ENCODE results near the gene CITED4. TPM values are rescaled to one million over a fixed set of nuclear protein-coding genes. Genes with fewer than 3 reads are reported as not detected.

CITED4 gene
- total and polyA plus RNA-seq, 9 of the 15 experiments (the other 6 are each of a cell fraction or from before 2014, with no cell fraction given) = 0.11 to 1.2 (median 0.17) TPM; not detected in 2

DNA sequence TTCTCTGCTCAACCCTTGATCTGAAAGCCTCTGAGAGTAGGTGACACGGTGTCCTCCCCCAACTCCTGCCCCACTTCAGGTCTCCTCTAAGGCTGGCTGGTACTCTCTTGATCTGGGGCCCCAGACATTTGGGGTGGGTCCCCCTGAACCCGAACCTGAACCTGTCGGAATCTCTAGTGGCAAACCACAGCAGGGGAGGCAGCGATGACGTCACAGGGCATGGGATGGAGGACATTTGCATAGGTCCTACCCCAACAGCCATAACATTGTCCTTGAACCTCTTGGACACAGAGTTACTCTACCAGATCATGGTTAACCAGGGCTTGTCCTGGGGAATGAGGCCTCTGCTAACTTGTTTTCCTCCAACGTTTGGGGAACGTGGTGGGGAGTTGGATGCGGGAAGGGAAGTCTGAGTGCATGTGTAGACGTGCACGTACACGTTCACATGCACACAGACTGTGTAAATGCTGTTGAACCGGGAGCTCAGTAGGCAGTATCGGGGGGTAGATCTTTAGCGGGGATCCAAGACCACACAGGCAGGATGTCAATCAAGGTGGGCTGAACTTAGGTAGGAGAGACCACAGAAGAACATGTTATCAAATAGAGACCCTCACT is 32.4 kb downstream of the CITED4 start:
- in situ Hi-C loops (cut with MboI) (no loop called here), intact Hi-C loops (cut with micrococcal nuclease) (no loop called here)
- BruUV-seq (replicated peaks) = no TSS peak
- WGBS (ENCODE audit: insufficient coverage, low coverage, missing lambda C conversion rate) = 53% methylated on average over 13 of the region's 14 CpGs
- no peak overlapping the region for H3K27ac ChIP-seq (ENCODE audit: extremely low read depth, low read depth, low read length)
- no peak overlapping the region for H3K4me2 ChIP-seq (ENCODE audit: insufficient read depth, low read length)
- H3K9me1 ChIP-seq (ENCODE audit: control insufficient read depth, insufficient read depth, low read length) = peaks cover 3% of the 10 kb centered on the region
- H3K79me2 ChIP-seq (ENCODE audit: control insufficient read depth, insufficient read depth, low read length) = no peaks in the 10 kb centered on the region
- no peak for ATAC-seq
- CTCF ChIA-PET (ENCODE audit: low intra/inter-chr PET ratio) = no interaction called here
- H3K36me3 ChIP-seq (ENCODE audit: control insufficient read depth, insufficient read depth, low read length) = no peaks in the 10 kb centered on the region
- POLR2A ChIA-PET = interaction anchor here (0.6 to 1.6 kb wide), 3 partner anchors 9 to 11 kb away, joined by 4 to 8 read pairs (median 5); no protein-coding TSS in a partner anchor
- H3K9me3 ChIP-seq (replicated peaks; ENCODE audit: control insufficient read depth, insufficient read depth, low read depth, low read length) = no peaks in the 10 kb centered on the region
- H2AFZ ChIP-seq (ENCODE audit: low read depth, low read length) = no peak overlapping the region
- no peaks in the 10 kb centered on the region for H4K20me1 ChIP-seq (replicated peaks; ENCODE audit: control insufficient read depth, insufficient read depth, low read length)
- H3K27me3 ChIP-seq (ENCODE audit: control insufficient read depth in 2 of 2, insufficient read depth in 2 of 2, low read length in 2 of 2) = no peaks in the 10 kb centered on the region
- H3K9ac ChIP-seq (ENCODE audit: insufficient read depth in 1 of 2, low read depth in 2 of 2, low read length in 2 of 2) = peak overlapping the region in 1 of 2 experiments; percentile 24; a peak in 1 of 4 replicates
- no peak for DNase-seq (ENCODE audit: extremely low read depth in 1 of 4, low spot score in 3 of 4)
- H3K4me3 ChIP-seq = no peak overlapping the region
- FAIRE-seq = peak; percentile 52
- H3K4me1 ChIP-seq (replicated peaks in 1 of 2; ENCODE audit: control insufficient read depth in 2 of 2, insufficient read depth in 2 of 2, low read length in 2 of 2) = peaks cover 2 to 24% of the 10 kb centered on the region in 2 experiments; a peak in 3 of 5 replicates
- TF ChIP-seq PKNOX1 (IDR thresholded peaks at IDR 0.05) (no peak), ELF2 (CRISPR knock-in tag; IDR thresholded peaks at IDR 0.05) (no peak), MITF (IDR thresholded peaks at IDR 0.05) (no peak), FOS (IDR thresholded peaks at IDR 0.05; ENCODE audit: extremely low read depth, insufficient read length) (no peak), NFYB (IDR thresholded peaks at IDR 0.05; ENCODE audit: extremely low read depth, insufficient read length) (no peak), TCF7L2 (IDR thresholded peaks at IDR 0.05; ENCODE audit: low read depth, low read length) (no peak), HCFC1 (IDR thresholded peaks at IDR 0.05; ENCODE audit: low read depth, low read length) (no peak), PREB (CRISPR knock-in tag; IDR thresholded peaks at IDR 0.05) (no peak), HEY1 (CRISPR knock-in tag; IDR thresholded peaks at IDR 0.05; ENCODE audit: borderline replicate concordance) (no peak), CREM (IDR thresholded peaks at IDR 0.05; ENCODE audit: low read depth) (peak; percentile 51), ATF7 (IDR thresholded peaks at IDR 0.05) (peak; percentile 45; the same call in 1 of the 2 replicates)
- TF ChIP-seq, protein P1, sequence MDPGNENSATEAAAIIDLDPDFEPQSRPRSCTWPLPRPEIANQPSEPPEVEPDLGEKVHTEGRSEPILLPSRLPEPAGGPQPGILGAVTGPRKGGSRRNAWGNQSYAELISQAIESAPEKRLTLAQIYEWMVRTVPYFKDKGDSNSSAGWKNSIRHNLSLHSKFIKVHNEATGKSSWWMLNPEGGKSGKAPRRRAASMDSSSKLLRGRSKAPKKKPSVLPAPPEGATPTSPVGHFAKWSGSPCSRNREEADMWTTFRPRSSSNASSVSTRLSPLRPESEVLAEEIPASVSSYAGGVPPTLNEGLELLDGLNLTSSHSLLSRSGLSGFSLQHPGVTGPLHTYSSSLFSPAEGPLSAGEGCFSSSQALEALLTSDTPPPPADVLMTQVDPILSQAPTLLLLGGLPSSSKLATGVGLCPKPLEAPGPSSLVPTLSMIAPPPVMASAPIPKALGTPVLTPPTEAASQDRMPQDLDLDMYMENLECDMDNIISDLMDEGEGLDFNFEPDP (CRISPR knock-in tag; IDR thresholded peaks at IDR 0.05) = no peak
- TF ChIP-seq, protein P2, sequence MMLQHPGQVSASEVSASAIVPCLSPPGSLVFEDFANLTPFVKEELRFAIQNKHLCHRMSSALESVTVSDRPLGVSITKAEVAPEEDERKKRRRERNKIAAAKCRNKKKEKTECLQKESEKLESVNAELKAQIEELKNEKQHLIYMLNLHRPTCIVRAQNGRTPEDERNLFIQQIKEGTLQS (IDR thresholded peaks at IDR 0.05) = peak; percentile 58
- TF ChIP-seq, protein P2 (CRISPR knock-in tag; conservative IDR thresholded peaks at IDR 0.05) = no peak
- TF ChIP-seq, protein P3, sequence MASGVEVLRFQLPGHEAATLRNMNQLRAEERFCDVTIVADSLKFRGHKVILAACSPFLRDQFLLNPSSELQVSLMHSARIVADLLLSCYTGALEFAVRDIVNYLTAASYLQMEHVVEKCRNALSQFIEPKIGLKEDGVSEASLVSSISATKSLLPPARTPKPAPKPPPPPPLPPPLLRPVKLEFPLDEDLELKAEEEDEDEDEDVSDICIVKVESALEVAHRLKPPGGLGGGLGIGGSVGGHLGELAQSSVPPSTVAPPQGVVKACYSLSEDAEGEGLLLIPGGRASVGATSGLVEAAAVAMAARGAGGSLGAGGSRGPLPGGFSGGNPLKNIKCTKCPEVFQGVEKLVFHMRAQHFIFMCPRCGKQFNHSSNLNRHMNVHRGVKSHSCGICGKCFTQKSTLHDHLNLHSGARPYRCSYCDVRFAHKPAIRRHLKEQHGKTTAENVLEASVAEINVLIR (CRISPR knock-in tag; IDR thresholded peaks at IDR 0.05) = 0 out of 2 replicates have a peak, but pooled peaks have one; percentile 17

Measured in K562 (cell line).